ENCODE results near the gene SERPINA1.
A peak's percentile ranks its signal among the peaks of the same experiment; 100 is the strongest.

Gene SERPINA1

DNA sequence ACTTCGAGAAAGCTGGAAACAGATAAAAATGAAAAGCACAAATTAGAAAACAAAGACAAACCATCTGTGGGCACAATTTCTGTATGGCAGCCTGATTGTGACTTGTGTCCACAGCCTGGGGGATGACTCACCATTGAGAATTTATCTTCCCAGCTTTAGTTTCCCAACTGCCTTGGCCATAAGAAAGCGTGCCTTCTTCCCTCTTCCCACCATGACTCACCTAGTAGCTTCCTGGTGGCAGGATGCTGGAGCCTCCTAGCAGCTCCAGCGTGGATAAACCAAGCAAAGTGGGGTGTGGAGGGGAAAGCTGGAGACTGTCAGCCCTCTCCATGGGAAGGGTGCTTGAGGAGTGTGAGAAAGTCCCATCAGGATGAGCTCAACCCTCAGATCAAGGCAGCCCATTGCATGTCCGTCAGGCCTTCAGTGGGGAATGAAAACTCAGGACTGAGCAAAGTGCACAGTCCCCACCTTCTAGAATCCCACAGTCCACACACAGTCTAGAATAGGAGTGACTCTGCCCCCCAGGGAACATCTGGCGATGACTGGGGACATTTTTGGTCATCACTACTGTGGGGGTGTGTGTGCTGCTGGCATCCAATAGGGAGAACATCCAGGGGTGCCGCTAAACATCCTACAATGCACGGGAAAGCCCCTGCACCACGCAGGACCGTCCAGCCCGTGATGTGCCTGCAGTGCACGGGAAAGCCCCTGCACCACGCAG is 42.9 kb downstream of the SERPINA1 start:
- DNase-seq = no peak

DNA sequence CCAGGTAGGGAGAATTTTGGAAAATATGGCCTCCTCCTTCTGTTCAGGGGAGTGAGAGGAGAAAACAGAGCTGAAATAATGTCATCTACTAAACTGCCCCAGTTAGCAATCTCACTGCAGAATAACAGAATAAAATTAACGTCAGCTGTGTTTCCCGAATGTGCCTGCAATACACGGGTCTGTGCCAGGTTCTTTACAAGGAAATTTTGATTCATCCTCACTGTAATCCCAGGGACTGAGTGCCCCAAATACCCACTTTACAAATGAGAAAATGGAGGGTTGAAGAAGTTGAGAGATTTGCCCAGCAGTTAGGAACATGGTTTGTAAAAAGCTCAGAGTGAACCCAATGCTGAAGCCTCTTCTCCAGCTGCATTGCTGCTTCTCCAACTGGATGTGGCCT is 44.0 kb downstream of the SERPINA1 start:
- no peak for DNase-seq

GRCh38 chr14:94343238-94344005 is 45.0 kb downstream of the SERPINA1 start:
- no peak for DNase-seq

DNA sequence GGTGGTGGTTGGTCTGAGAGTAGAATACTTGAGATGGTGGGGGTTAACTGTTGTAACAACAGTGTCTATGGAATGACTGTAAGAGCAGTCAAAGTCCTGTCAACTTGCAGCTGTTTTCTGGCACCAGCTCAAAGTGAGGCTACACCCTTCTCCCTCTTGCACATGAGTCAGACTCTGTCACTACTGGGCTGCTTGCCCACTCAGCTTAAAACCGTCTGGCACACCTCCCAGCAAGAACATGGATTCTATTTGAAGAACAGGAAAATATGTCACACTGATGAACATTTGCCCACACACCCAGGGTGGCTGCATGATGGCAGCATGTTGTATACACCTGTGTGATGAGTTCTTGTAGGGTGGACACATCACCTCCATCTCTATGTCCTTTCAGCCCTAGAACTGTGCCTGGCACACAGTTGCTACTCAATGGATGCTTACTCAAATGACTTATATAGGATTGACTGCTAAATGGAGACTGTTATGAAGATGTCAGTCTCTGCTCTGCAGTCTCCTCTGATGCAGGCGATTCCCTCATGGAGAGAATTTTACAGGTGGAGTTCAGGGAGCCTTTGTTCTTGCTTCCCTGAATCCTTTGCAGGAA is 46.0 kb downstream of the SERPINA1 start:
- peak; percentile 61 for DNase-seq

- DNase-seq = no peak
Observed at GRCh38 chr14:94341656-94342333, 46.6 kb downstream of the SERPINA1 start.

DNA sequence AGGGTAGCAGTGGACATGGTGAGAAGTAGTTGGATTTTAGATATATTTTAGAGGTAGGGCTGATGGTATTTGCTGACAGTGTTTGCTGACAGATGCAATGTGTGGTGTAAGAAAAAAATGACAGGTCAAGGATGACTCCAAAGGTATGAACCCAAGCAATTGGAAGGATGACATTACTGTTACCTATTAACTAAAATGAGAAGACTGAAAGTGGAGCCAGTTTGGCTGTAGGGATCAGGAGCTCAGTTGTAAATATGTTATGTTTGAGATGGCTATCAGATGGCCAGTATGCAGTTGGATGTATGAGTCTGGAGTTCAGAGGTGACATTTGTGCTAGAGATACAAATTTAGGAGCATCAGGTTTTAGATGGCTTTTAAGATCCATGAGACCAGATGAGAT is 47.9 kb downstream of the SERPINA1 start:
- DNase-seq = no peak

DNA sequence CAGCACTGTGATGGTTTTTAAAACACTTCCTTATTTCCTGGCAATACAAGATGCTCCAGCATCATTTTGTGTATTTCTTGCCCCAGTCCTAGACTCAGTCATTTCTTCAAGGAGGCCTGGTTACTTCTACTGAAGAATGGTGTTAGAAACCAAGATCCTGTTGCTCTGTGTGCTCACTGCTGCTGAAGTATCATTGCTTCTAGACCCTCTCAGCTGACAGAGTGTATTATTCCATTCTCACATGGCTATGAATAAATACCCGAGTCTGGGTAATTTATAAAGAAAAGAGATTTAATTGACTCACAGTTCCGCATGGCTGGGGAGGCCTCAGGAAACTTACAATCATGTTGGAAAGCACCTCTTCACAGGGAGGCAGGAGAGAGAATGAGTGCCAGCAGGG is 50.4 kb downstream of the SERPINA1 start:
- DNase-seq = no peak

GRCh38 chr14:94337274-94337673 is 51.1 kb downstream of the SERPINA1 start:
- no peak for DNase-seq

DNA sequence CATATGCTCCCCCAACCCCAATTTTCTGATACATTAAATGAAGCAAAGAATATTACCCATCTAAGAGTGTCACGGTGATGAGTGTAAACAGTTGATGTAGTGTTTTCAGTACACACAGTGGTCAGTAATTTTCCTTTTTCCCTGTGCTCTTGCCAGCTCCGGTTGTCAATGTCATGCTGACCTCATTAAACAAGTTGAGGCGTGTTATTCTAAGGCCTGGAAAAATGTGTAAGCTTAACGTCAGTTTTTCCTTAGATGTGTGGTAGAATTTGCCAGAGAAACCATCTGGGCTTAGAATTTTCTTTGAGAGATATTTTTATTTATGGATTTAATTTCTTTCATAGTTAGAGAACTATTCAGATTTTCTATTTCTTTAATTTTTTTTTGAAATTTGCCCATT is 53.5 kb downstream of the SERPINA1 start:
- no peak for DNase-seq

DNA sequence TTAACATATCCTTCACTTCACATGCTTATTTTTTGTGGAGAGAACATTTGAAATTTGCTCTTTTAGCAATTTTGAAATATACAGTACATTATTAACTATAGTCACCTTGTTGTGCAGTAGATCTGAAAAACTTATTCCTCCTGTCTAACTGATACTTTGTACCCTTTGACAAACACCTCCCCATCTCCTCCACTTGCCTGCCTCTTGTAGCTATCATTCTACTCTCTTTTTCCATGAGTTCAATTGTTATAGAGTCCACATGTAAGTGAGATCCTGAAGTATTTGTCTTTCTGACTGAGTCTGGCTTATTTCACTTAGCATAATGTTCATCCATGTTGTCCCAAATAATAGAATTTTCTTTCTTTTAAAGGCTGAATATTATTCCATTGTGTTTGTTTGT is 55.8 kb downstream of the SERPINA1 start:
- DNase-seq = no peak

DNA sequence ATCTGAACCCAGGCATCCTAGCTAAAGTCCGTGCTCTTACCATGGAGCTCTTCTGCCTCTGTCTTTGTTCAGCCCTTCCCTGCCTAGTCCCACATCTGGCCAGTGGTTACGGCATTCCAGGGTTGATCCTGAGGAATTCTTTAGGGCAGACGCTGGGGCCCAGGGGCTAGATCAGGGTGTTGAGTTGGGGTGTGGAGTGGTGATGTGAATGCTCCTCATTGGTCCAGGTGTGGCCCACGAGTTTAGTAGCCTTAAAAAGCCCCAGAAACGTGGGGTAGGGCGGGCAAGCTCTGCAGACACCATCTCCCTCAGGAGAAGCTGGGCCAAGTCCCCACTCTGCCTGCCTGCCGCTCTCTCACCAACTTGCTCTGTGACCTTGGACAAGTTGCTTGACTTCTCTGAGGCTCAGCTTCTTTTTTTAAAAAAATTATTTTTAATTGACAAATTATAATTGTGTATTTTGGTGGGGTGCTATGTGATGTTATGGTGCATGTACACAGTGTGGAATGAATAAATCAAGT is 56.3 kb downstream of the SERPINA1 start:
- DNase-seq = no peak

DNA sequence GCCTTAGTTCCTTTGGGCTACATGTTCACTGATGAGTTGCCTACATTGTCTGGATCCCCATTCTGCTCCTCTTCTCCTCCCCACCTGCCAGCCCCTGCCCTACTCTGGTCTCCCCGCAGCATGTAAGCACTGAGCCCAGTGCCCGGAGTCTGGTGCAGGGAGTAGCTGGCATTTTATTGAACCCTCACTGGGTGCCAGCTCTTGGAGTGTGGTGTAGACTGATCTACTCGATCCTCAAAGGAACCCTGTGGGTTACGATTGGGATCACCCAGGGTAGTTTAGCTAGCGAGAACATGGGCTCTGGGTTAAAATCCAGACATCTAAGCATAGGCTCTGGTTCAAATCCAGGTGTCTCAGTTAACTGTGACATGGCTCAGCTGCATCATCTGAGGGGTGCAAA is 56.9 kb downstream of the SERPINA1 start:
- no peak for DNase-seq

DNA sequence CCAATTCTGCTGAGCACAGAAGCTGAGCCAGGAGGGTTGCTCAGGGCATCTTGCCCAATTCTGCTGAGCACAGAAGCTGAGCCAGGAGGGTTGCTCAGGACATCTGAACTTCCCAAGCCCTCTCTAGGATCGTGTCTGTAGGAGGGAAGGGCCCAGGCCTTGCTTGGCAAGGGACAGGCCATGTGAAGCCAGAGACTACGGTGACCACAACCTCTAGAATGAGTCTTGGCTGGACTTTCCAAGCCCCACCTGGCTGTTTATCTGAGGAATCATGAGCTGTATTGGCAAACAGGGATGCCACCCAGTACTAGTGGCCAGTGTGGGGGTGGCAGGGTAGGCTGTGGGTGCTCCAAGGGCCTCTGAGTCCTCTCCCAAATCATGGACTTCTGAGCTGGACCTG is 57.5 kb downstream of the SERPINA1 start:
- no peak for DNase-seq

DNA sequence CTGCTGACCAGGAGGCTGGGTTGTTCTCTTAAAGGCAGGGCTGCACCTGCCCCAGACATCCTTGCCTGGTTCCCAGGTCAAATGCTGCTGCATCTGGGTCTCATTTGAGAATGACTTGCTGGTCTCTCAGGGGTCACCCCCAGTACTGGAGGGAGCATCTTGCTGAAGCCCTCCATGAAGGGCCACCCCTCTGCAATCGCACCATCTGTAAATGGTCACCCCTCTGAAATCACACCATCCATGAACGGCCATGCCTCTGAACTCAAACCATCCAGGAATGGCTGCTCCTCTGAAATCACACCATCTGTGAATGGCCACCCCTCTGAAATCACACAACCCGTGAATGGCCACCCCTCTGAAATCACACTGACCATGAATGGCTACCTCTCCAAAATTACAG is 58.0 kb downstream of the SERPINA1 start:
- no peak for DNase-seq

DNA sequence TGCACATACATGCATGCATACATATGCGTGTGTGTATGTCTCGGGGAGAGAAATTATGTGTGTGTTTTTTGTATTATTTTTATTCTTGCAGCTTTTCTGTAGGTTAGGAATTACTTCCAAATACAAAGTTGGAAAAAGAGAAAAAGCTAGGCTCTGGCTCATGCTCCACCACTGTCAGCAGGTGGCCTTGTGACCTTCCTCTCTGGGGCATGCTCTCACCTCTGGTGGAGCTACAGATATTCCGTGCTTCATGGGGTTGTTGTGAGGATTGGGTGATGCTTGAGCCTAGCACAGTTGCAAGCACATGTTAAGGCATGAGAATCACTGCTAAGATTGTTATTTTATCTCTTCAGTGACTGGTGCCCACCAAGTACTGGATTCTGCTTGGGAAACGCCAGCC is 58.5 kb downstream of the SERPINA1 start:
- no peak for DNase-seq

DNA sequence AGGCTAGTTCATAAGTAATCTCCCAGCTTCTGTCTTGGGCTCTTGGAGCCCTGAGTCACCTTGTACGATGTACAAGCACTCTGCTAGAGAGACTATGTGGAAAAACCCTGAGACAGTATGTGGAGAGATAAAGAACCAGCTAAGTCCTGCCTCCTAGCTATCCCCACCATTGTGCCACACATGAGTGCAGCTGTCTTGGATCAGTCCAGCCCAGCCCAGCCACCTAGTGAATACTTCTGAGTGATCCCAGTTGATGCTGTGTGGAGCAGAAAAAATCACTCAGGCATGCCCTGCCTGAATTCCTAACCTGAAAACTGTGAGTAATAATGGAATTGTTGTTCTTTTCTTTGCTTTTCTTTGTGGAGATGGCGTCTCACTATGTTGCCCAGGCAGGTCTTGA is 60.2 kb downstream of the SERPINA1 start:
- DNase-seq = no peak

Data from RPMI8226 (cell line).